ENCODE measurements around the gene RTTN.
A peak's percentile ranks its signal among the peaks of the same experiment; 100 is the strongest.
"Not testable (repeated sequence)": the region's sequence is repeated elsewhere in the genome, so short reads cannot be mapped to it uniquely, and the experiment has no call there.

RTTN gene

DNA sequence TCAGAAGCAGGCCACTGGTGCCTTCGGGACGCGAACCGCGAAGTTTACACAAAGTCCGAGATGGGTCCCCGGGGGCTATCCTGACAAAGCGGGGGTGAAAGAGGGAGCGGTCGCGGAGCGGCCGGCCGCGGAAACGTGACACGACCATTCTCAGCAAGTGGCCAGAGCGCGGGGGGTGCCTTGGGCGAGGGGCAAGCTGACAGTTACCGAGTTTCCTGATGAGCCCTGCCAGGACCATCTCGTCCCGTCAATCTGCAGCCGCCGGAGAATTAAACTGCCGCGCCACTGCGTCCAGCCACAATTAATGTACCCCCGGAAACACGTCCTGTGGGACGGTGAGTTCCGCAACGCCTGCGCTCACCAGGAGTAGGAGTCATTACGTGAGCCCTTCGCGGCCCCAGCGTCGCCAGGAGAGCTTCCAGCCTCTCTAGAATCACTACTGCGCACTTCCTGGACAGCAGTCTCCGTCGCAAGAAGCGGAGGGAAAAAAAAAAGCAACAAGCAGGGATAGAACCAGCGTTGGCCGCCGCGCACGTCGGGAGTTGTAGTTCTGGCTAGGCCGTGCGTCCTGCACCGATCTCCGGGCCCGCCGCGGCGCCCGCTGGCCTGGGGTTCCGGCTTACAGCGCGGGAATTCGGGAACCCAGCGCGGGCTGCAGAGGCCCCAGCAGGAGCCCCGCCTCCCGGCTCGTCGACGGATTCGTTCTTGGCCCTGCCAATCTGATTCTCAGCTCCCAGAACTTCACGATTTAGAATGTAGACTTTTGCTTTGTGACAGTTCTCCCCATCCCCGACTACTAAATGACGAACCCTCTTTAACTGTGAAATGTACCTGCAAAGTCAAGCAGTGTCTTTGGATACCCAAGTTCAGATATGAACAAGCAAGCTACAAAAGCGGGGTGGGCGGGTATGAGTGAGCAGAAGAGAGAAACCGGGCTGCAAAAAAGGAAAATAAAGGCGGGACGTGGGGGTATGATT, at the start of gene RTTN:
TSS of gene RTTN (minus strand) at position 267 of the 977 bp plus-strand sequence. CDS start at position 238, 29 bp downstream.
- DNase-seq = peak; percentile 87

DNA sequence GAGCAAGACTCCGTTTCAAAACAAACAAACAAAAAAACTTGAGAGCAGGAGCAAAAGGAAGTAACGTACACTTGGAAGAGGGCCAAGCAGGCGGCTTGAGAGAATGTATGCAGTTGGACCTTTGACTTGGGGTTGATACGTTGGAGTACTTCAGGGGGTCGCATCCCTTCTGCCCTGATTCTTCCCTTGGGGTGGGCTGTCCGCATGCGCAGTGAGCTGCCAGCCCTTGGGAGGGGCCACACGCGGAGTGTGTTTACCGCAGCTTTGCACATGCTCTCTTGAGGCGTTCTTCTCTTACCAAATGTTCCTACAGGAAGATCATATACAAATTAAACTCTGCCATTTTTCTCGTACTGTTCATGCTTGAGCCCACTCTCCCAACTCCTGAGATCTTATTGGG, 45.3 kb upstream of the RTTN start:
- DNase-seq = no peak

DNA sequence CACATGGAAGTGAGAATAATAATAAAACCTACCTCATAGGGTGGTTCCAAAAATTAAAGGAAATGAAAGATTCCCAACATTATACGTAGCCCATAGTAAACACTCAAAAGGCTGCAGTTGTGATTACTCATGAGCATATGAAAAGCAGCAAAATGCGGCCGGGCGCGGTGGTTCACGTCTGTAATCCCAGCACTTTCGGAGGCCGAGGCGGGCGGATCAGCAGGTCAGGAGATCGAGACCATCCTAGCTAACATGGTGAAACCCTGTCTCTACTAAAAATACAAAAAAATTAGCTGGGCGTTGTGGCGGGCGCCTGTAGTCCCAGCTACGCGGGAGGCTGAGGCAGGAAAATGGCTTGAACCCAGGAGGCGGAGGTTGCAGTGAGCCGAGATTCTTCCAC, 44.4 kb upstream of the RTTN start:
- DNase-seq = not testable (repeated sequence)

GRCh38 chr18:70249118-70249517, 43.6 kb upstream of the RTTN start:
- no peak for DNase-seq

DNA sequence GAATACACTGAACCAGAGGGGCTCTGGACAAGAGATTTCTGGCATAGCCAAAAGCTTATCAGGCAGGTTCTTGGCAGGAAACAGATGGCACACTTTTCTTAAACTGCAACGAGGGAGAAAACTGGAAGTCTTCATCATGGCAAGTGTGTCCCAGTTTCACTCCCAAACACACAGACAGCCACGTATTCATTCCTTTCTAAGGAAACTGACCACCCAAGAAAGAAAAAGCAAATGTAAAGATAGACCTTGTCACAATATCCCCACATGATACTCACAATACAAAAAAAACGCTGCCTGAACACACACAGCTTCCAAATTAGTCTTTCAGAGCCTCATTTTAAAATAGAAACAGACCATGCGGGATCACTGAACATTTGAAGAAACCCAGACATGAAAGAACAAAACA, 40.6 kb upstream of the RTTN start:
- DNase-seq = no peak

DNA sequence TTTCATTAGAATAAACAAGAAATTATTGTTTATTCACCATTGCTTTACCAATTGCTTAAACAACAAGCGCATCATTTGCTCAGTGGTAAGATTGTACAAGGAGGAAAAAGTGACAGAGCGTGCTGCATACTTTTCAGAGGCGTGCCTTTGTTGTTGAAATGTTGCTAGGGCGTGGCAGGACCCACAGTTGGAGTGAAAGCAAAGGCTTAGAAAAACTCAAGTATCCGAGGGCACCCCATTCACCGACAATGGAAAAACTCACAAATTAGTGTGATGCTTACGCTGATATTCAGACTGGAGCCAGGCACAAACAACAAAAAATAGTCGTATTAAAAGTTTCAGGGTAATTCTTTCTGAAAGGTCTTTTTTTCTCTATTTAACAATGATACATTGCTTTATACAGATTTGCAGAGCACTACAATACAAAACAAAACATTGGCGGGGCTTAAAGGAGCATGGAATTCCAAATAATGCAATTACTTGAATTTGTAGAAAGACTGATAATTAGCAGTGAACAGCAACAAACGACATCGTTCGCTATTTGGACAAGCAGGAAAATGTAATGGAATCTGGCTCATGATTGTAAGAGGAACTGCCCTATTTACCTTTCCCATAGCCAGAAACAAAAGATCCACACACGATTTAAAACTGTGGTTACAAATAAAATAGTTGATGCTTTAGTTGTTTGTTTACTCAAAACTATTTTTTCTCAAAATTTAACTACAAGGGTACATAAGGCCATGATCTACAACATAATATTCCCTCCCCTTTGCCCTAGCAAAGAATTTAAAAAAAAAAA, 37.8 kb upstream of the RTTN start:
- DNase-seq = no peak

- not testable (repeated sequence) for DNase-seq
Measured at GRCh38 chr18:70236921-70237320, 31.4 kb upstream of the RTTN start.

DNA sequence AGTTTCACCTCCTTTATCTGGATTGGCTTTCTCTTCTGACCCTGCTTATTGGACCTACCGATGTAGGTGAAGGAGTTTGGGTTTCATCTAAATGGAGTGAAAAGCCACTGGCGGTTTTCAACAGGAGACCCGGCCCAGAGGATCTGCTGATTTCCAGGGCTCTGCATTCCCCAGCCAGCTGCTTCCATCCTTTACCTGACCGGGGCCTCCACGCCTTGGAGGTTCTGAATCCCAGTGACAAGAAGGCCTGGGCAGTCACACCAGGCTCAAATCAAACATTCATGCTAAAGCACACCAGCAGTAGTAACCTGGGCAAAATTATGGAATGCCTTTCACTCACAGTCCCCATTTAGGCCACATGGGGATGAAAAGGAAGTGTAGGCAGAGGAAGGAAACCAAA, 30.0 kb upstream of the RTTN start:
- DNase-seq = no peak

DNA sequence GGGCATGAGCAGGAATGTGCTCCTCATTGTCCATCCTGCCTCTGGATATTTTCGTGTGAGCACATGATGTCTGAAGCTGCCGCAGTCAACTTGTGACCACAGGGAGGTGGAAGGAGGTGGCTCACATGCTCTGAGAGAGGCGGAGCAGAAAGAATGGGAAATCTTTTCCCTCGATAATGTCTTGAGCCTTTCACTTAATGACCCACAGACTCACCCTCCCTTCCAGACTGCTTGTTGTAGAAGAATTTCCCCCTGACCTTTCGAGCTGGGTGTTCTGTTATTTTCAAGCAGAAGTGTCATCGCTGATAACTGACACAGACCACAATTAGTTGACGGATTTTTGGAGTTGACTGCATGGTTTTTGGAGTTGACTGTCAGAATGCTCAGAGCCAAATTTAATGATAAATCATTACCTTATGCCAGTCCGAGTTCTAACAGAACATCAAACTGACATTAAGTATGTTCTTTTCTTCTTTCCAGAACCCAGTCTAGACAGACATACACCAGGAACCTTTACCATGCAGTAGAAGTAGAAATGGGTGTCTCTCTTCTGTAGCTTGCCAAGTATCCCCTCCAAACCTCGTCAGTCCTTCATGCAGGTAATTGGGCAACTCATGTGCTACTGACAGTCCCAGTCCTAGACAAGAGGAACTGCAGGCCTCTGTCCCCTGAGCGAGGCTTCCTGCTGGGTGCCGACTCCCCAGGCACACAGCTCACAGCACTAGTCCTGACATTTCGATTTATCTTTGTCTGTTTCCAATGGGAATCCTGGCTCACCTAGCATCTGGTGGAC, 29.4 kb upstream of the RTTN start:
- DNase-seq = no peak

GRCh38 chr18:70233974-70234373, 28.5 kb upstream of the RTTN start:
- DNase-seq = no peak

DNA sequence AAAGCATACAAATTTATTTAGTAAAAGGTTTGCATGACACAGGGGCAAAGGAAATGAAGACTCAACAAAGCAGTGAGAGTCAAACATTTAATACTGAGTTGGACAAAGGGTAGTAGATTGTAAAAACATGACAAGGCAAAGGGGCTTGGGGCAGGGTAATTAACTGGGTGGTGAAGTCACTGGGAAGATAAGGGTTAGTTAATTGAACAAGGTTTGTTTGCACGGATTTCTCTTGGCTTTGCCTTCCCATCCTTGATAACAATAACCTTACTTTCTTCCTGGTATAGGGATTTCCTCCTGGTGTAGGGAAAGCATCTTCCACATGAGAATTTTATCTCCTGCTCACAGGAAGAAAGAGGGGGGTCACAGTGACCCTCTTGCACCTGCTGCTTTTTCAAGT, 26.8 kb upstream of the RTTN start:
- DNase-seq = no peak

- DNase-seq = no peak
Measured at GRCh38 chr18:70229639-70230038, 24.2 kb upstream of the RTTN start.

GRCh38 chr18:70228536-70228935, 23.0 kb upstream of the RTTN start:
- DNase-seq = no peak

DNA sequence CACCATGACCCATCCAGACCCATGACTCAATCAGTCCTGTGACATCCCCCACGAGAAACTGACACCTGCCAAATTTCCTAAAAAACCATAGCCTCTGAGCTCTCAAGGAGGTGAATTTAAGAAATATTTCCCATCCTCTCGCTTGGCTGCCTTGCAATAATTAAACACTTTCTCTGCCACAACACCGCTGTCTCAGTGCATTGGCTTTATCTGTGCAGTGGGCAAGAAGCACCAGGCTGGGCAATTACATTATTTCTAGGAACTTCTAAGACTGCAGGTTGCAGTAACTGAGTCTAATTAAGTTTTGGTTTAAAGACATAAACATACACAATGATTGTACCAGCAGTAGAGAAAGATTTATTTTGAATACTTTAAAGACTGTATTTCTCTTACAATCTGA, 22.0 kb upstream of the RTTN start:
- no peak for DNase-seq

DNA sequence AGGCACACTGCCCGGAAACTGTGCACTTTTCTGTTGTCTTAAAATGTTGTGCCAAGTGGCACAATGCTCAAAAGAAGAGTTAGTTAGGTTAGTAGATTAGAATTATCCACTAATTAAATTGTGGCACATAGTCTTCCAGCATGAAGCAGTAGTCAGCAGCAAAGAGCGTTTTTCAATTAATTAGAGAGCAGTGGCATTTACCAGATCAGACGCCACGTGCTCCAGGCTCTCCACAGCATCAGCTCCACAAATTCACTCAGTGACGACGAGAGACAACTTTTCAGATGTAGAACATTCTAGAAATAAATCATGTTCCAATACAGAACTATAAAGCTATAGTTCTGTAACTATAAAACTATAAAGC, 16.4 kb upstream of the RTTN start:
- no peak for DNase-seq

DNA sequence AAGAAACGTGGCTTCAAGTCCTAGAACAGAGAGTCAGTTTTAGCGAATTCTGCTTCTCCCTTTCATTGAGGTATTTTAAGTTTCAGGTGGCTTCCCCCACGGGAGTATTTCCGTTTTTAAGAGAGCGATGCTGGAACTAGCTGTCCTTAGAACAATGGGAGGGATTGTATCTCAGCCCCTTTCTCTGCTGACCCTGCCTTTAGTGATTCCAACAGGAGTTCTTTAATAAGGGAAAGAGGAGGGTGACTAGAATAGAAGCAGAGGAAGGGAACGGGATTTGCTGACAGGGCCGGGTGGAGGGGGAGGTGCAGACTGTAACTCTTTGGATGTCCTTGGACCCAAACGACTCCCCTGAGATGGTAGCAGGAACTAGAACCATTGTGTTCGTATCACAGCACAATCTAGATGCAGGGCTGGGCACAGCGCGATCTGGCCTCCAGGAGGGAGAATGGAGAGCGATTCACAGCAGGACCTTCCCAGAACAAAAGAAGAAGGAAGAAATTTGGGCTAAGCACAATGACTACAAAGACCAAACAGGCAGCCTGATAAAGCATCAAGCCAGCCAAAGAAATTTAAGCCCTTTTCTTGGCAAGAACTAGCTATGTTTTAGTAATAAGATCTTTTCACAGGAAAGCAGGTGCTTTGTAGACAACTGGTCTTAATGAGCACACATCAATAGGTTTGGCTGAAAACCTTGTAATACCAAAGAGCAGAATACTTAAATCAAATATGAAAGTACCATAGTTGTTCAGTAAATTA, 15.8 kb upstream of the RTTN start:
- DNase-seq = no peak

- no peak for DNase-seq
Measured at GRCh38 chr18:70220628-70221027, 15.1 kb upstream of the RTTN start.

DNA sequence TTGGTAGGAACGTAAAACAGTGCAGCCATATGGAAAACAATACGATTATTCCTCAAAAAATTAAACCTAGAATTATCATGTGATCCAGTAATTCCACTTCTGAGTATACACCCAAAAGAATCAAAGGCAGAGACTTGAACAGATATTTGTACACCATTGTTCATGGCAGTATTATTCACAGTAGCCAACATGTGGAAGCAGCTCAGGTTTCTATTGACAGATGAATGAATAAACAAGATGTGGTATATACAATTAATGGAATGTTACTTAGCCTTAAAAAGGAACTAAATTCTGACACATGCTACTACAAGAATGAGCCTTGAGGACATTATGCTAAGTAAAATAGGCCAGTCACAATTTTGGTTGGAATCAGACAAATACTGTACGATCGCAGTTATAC, 14.2 kb upstream of the RTTN start:
- DNase-seq = no peak

DNA sequence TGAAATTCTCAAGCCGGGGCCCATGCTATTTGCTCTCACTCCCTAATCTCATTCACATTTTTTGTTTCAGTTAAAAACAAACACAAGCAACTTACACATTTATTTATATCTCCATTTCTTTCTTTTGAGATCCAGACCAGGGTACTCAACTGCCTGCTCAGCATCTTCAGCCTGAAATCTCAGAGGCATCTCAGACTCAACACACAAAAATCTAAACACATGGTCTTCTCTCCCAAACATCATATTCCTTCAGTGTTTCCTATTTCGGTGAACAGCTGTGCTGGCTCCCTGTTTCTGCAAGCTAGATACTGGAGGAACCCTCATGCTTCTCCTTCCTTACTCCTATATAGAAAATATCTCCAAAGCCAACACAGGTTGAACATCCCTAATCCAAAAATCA, 11.3 kb upstream of the RTTN start:
- DNase-seq = no peak

GRCh38 chr18:70207181-70207580, 1.7 kb upstream of the RTTN start:
- DNase-seq = no peak

- no peak for DNase-seq
Measured at GRCh38 chr18:70200286-70200685, 5.2 kb downstream of the RTTN start.

- DNase-seq = no peak
Measured at GRCh38 chr18:70197844-70198243, 7.6 kb downstream of the RTTN start.
